Loucy (cell line): Measurements from ENCODE around the gene CYP26B1.

Source experiments
- H2AFZ ChIP-seq: fragments of 200-600 bp; sonication (generic); 2 replicates; pipeline ENCODE4 v1.6.0; 2016; ENCODE audit warnings: antibody characterized with exemption, mild to moderate bottlenecking, low read length, moderate library complexity
- H3F3A ChIP-seq: fragments of 200-600 bp; 2 replicates; pipeline ENCODE4 v1.6.0; 2016; ENCODE audit warnings: antibody characterized with exemption, low read depth, mild to moderate bottlenecking
- H3K27me3 ChIP-seq: fragments of 200-600 bp; sonication (generic); 2 replicates; pipeline ENCODE4 v1.6.1; 2014; ENCODE audit warnings: low read length, mild to moderate bottlenecking; ENCODE audit not compliant: insufficient read depth, poor library complexity, severe bottlenecking
- H3K36me3 ChIP-seq: fragments of 200-600 bp; sonication (generic); 2 replicates; pipeline ENCODE4 v1.6.1; 2016; ENCODE audit warnings: low read length; ENCODE audit not compliant: insufficient read depth
- H3K4me1 ChIP-seq: fragments of 200-600 bp; sonication (generic); 2 replicates; pipeline ENCODE4 v1.5.1; 2014; ENCODE audit warnings: low read length, mild to moderate bottlenecking; ENCODE audit not compliant: insufficient read depth, poor library complexity, severe bottlenecking
- H3K4me2 ChIP-seq: fragments of 200-600 bp; sonication (generic); 2 replicates; pipeline ENCODE4 v1.6.0; 2014; ENCODE audit warnings: antibody characterized with exemption, low read length, low read depth, mild to moderate bottlenecking; ENCODE audit not compliant: poor library complexity, severe bottlenecking
- H3K4me3 ChIP-seq: fragments of 200-600 bp; sonication (generic); 2 replicates; pipeline ENCODE4 v1.5.1; 2014; ENCODE audit warnings: low read length, mild to moderate bottlenecking, mixed read lengths; ENCODE audit not compliant: poor library complexity, severe bottlenecking
- H3K79me2 ChIP-seq: fragments of 200-600 bp; sonication (generic); 2 replicates; pipeline ENCODE4 v1.6.1; 2014; ENCODE audit warnings: low read length; ENCODE audit not compliant: insufficient read depth
- H3K9ac ChIP-seq: fragments of 200-600 bp; sonication (generic); 2 replicates; pipeline ENCODE4 v1.6.0; 2014; ENCODE audit warnings: mild to moderate bottlenecking, low read depth, low read length, moderate library complexity; ENCODE audit not compliant: poor library complexity, severe bottlenecking
- H3K9me2 ChIP-seq: fragments of 200-600 bp; sonication (generic); replicated peaks from 2 replicates; pipeline ENCODE4 v1.6.1; 2016; ENCODE audit warnings: low read depth, low read length, mixed read lengths
- H3K9me3 ChIP-seq: fragments of 200-600 bp; sonication (generic); 2 replicates; pipeline ENCODE4 v1.6.1; 2014; ENCODE audit warnings: mild to moderate bottlenecking, antibody characterized with exemption, low read length, low read depth; ENCODE audit not compliant: insufficient read depth
- H4K20me1 ChIP-seq: fragments of 200-600 bp; sonication (generic); 2 replicates; pipeline ENCODE4 v1.6.0; 2014; ENCODE audit warnings: antibody characterized with exemption, low read length, mild to moderate bottlenecking; ENCODE audit not compliant: insufficient read depth, poor library complexity, severe bottlenecking
- CTCF ChIP-seq: fragments of 200-600 bp; sonication (generic); conservative IDR thresholded peaks from 2 replicates; pipeline ENCODE4 v1.5.1; 2014; ENCODE audit warnings: mild to moderate bottlenecking, antibody characterized with exemption, low read length
- EZH2phosphoT487 ChIP-seq: fragments of 200-600 bp; IDR thresholded peaks from 2 replicates; pipeline ENCODE4 v1.6.1; 2018; ENCODE audit warnings: antibody characterized with exemption, mild to moderate bottlenecking, moderate library complexity, borderline replicate concordance

The CYP26B1 gene

GRCh38 chr2:72094701-72095100 lies 53.0 kb downstream of the CYP26B1 start:
- Histone ChIP-seq H3K9ac (no peak overlapping the region), H3K4me1 (no peaks in the 10 kb centered on the region)

GRCh38 chr2:72092111-72092510 lies 55.6 kb downstream of the CYP26B1 start:
- H3K4me1 ChIP-seq = no peaks in the 10 kb centered on the region
- TF ChIP-seq CTCF (no peak), EZH2phosphoT487 (no peak)
- H3K9me3 ChIP-seq = peaks cover 6% of the 10 kb centered on the region; the same call in 1 of the 2 replicates
- H3K4me3 ChIP-seq = no peak overlapping the region
- H3F3A ChIP-seq = no peaks in the 10 kb centered on the region
- no peak overlapping the region for H3K4me2 ChIP-seq
- no peaks in the 10 kb centered on the region for H3K9me2 ChIP-seq
- no peak overlapping the region for H2AFZ ChIP-seq
- H3K36me3 ChIP-seq = no peaks in the 10 kb centered on the region
- no peaks in the 10 kb centered on the region for H4K20me1 ChIP-seq
- no peaks in the 10 kb centered on the region for H3K79me2 ChIP-seq
- no peak overlapping the region for H3K9ac ChIP-seq
- H3K27me3 ChIP-seq = no peaks in the 10 kb centered on the region

More at GRCh38 chr2:72094701-72095100, 53.0 kb downstream of the CYP26B1 start:
- Histone ChIP-seq H4K20me1 (no peaks in the 10 kb centered on the region), H3K9me3 (peaks cover 3% of the 10 kb centered on the region; the same call in 1 of the 2 replicates), H2AFZ (no peak overlapping the region), H3K27me3 (no peaks in the 10 kb centered on the region), H3F3A (no peaks in the 10 kb centered on the region), H3K4me3 (no peak overlapping the region), H3K79me2 (no peaks in the 10 kb centered on the region), H3K9me2 (no peaks in the 10 kb centered on the region), H3K4me2 (no peak overlapping the region), H3K36me3 (no peaks in the 10 kb centered on the region)
- no peak for TF ChIP-seq EZH2phosphoT487
- no peak for TF ChIP-seq CTCF

- H3K9ac ChIP-seq = no peak overlapping the region
- TF ChIP-seq CTCF (no peak), EZH2phosphoT487 (no peak)
- H3K4me1 ChIP-seq = no peaks in the 10 kb centered on the region
- no peaks in the 10 kb centered on the region for H3K27me3 ChIP-seq
- H3K79me2 ChIP-seq = no peaks in the 10 kb centered on the region
- no peaks in the 10 kb centered on the region for H3K36me3 ChIP-seq
- H2AFZ ChIP-seq = no peak overlapping the region
- H3K9me2 ChIP-seq = no peaks in the 10 kb centered on the region
- peaks cover 6% of the 10 kb centered on the region; the same call in 1 of the 2 replicates for H3K9me3 ChIP-seq
- no peak overlapping the region for H3K4me3 ChIP-seq
- H4K20me1 ChIP-seq = no peaks in the 10 kb centered on the region
- no peaks in the 10 kb centered on the region for H3F3A ChIP-seq
- no peak overlapping the region for H3K4me2 ChIP-seq
Measured at GRCh38 chr2:72090781-72091482, 56.7 kb downstream of the CYP26B1 start.
